K562 (cell line): Measurements from ENCODE around the gene FA2H. TPM values are rescaled to one million over a fixed set of nuclear protein-coding genes. Genes with fewer than 3 reads are reported as not detected.

Source experiments
- ATAC-seq: fragments of 200-7000 bp; cut with Tn5 transposase; 3 replicates; pipeline ENCODE4 v1.9.1; 2020; ENCODE audit warnings: moderate library complexity
- BruUV-seq: library from RNA; stranded (reverse); fragments of 400-500 nt; replicated peaks from 2 replicates; lab custom pipeline; 2021; lab: Mats Ljungman, UMichigan
- CTCF ChIA-PET: fragments of 300-600 bp; formaldehyde crosslinking; extraction: SDS; loops from one replicate; lab custom pipeline; 2021; ENCODE audit warnings: low intra/inter-chr PET ratio; lab: Yijun Ruan, JAX
- POLR2A ChIA-PET: fragments of 300-600, 350-650 bp; sonication (Branson Sonifier 250); formaldehyde crosslinking; extraction: SDS; loops from one replicate; lab custom pipeline; 2021; ENCODE audit warnings: antibody characterized with exemption, inconsistent platforms; lab: Yijun Ruan, JAX
- DNase-seq, 4 experiments: peaks; one replicate each; pipeline versions ENCODE4 v3.0.0 to v3.0.0-alpha.2; 2011 to 2018; ENCODE audit warnings: low spot score in 3 of 4, mixed read lengths in 3 of 4; ENCODE audit errors: extremely low read depth in 1 of 4
- FAIRE-seq: peaks from 2 replicates; lab custom pipeline; 2011; peaks lifted over from hg19 to GRCh38; lab: Jason Lieb, UNC
- H2AFZ ChIP-seq: 2 replicates; pipeline ENCODE4 v1.6.0; 2011; ENCODE audit warnings: low read depth, low read length, control low read depth, inconsistent platforms
- H3K27ac ChIP-seq: fragments of 200-600 bp; 3 replicates; pipeline ENCODE4 v1.8.0; 2011; ENCODE audit warnings: low read depth, mild to moderate bottlenecking, control low read depth, inconsistent platforms, low read length, moderate library complexity, mixed read lengths; ENCODE audit errors: extremely low read depth
- H3K27me3 ChIP-seq, 2 experiments: fragments of 300-600 bp in 1 of 2; 2 replicates in 1 of 2; 3 replicates in 1 of 2; pipeline versions ENCODE4 v1.6.0 to v1.8.0; 2011; ENCODE audit warnings: inconsistent platforms in 2 of 2, low read length in 2 of 2, mild to moderate bottlenecking in 1 of 2, mixed read lengths in 1 of 2, moderate library complexity in 1 of 2; ENCODE audit not compliant: control insufficient read depth in 2 of 2, insufficient read depth in 2 of 2
- H3K36me3 ChIP-seq: fragments of 300-600 bp; 3 replicates; pipeline ENCODE4 v1.8.0; 2011; ENCODE audit warnings: mild to moderate bottlenecking, low read length, inconsistent platforms; ENCODE audit not compliant: control insufficient read depth, insufficient read depth
- H3K4me1 ChIP-seq, 2 experiments: fragments of 200-600 bp in 1 of 2; replicated peaks in 1 of 2; 2 replicates in 1 of 2; 3 replicates in 1 of 2; pipeline versions ENCODE4 v1.5.1 to v1.8.0; 2011; ENCODE audit warnings: inconsistent platforms in 2 of 2, low read length in 2 of 2, mild to moderate bottlenecking in 1 of 2, mixed read lengths in 1 of 2, moderate library complexity in 1 of 2; ENCODE audit not compliant: control insufficient read depth in 2 of 2, insufficient read depth in 2 of 2
- H3K4me2 ChIP-seq: 2 replicates; pipeline ENCODE4 v1.6.1; 2011; ENCODE audit warnings: low read length, control low read depth, inconsistent platforms, mixed read lengths; ENCODE audit not compliant: insufficient read depth
- H3K4me3 ChIP-seq: fragments of 200-600 bp; sonication (generic), shearing (Covaris generic); 2 replicates; pipeline ENCODE4 v1.5.1; 2016; ENCODE audit warnings: control low read depth, inconsistent platforms
- H3K79me2 ChIP-seq: fragments of 200-600 bp; 3 replicates; pipeline ENCODE4 v1.8.0; 2011; ENCODE audit warnings: low read length, inconsistent platforms; ENCODE audit not compliant: control insufficient read depth, insufficient read depth
- H3K9ac ChIP-seq, 2 experiments: 2 replicates each; pipeline versions ENCODE4 v1.6.0 to v1.6.1; 2011; ENCODE audit warnings: low read depth in 2 of 2, low read length in 2 of 2, control low read depth in 1 of 2, inconsistent platforms in 1 of 2, mild to moderate bottlenecking in 1 of 2, mixed read lengths in 1 of 2; ENCODE audit not compliant: insufficient read depth in 1 of 2
- H3K9me1 ChIP-seq: one replicate; pipeline ENCODE4 v1.6.0; 2011; ENCODE audit warnings: inconsistent platforms, mild to moderate bottlenecking, low read length, moderate library complexity; ENCODE audit not compliant: control insufficient read depth, insufficient read depth
- H3K9me3 ChIP-seq: replicated peaks from 2 replicates; pipeline ENCODE4 v1.5.1; 2011; ENCODE audit warnings: low read depth, low read length, inconsistent platforms; ENCODE audit not compliant: control insufficient read depth, insufficient read depth
- H4K20me1 ChIP-seq: replicated peaks from 2 replicates; pipeline ENCODE4 v1.6.1; 2011; ENCODE audit warnings: low read length, inconsistent platforms, mixed read lengths; ENCODE audit not compliant: control insufficient read depth, insufficient read depth
- E2F3 ChIP-seq: fragments of 250-450 bp; sonication (Bioruptor Pico); IDR thresholded peaks from 2 replicates; pipeline ENCODE4 v1.4.0; 2020; ENCODE audit warnings: mild to moderate bottlenecking
- HEY1 ChIP-seq: fragments of 250-450 bp; sonication (Bioruptor Pico); IDR thresholded peaks from 2 replicates; pipeline ENCODE4 v1.5.0; 2020; ENCODE audit warnings: mild to moderate bottlenecking, moderate library complexity, borderline replicate concordance
- HMG20B ChIP-seq: fragments of 250-450 bp; sonication (Bioruptor Pico); IDR thresholded peaks from 2 replicates; pipeline ENCODE4 v1.5.0; 2021; ENCODE audit warnings: mild to moderate bottlenecking
- IRF2 ChIP-seq: sonication (generic); formaldehyde crosslinking; IDR thresholded peaks from 2 replicates; pipeline ENCODE4 v1.8.1; 2022; ENCODE audit warnings: mild to moderate bottlenecking, missing genetic modification reagents
- KAT8 ChIP-seq: fragments of 450-650 bp; IDR thresholded peaks from 2 replicates; pipeline ENCODE4 v1.6.1; 2016; ENCODE audit warnings: low read depth, mild to moderate bottlenecking
- NCOA6 ChIP-seq: fragments of 450-650 bp; IDR thresholded peaks from 2 replicates; pipeline ENCODE4 v1.6.1; 2017; ENCODE audit warnings: mild to moderate bottlenecking
- NRF1 ChIP-seq, 2 experiments: fragments of 450-650 bp; IDR thresholded peaks in 1 of 2; conservative IDR thresholded peaks in 1 of 2; 2 replicates each; pipeline ENCODE4 v1.6.1; 2014; ENCODE audit warnings: mild to moderate bottlenecking in 2 of 2
- SMAD2 ChIP-seq: fragments of 150-350 bp; IDR thresholded peaks from 2 replicates; pipeline ENCODE4 v1.6.1; 2014; ENCODE audit warnings: low read depth, mild to moderate bottlenecking, low read length
- ZNF24 ChIP-seq: fragments of 450-650 bp; IDR thresholded peaks from 2 replicates; pipeline ENCODE4 v1.6.1; 2016
- ZNF551 ChIP-seq: fragments of 250-450 bp; sonication (Bioruptor Pico); IDR thresholded peaks from 2 replicates; pipeline ENCODE4 v1.5.0; 2021; ENCODE audit warnings: mild to moderate bottlenecking, moderate library complexity
- WGBS: fragments of 100-300 bp; shearing (Covaris generic); methylation state at CpG from one replicate; pipeline ENCODE4 v1.1.6; 2016; ENCODE audit warnings: low coverage, mixed read lengths; ENCODE audit not compliant: insufficient coverage; ENCODE audit errors: missing lambda C conversion rate; 5-methylcytosine and 5-hydroxymethylcytosine counted together
- in situ Hi-C: fragments of 300-500 bp; cut with MboI; formaldehyde crosslinking; loops from 4 replicates; pipeline ENCODE4 v1.15.0; 2018; ENCODE audit warnings: inconsistent platforms, mixed read lengths
- intact Hi-C: fragments of 100-400 bp; cut with micrococcal nuclease; formaldehyde crosslinking; loops from 2 replicates; pipeline ENCODE4 v1.14.2; 2022
- polyA plus RNA-seq, 8 experiments: library from polyadenylated mRNA; depleted of rRNA in 4 of 8; stranded (reverse) in 5 of 8; unstranded in 3 of 8; fragments of >200 nt; fragmentation: Nextera tagmentation in 2 of 8; fragmentation: Illumina TruSeq in 1 of 8; extraction: Ambion mirVana in 2 of 8; extraction: Trizol in 1 of 8; gene quantifications; 2 replicates each; pipeline versions ENCODE4 v1.2.1 to v1.2.3, GENCODE V29; 2011 to 2014; ENCODE audit warnings: inconsistent platforms in 1 of 8, missing spikeins in 1 of 8
- total RNA-seq, 7 experiments: library from RNA; depleted of rRNA in 6 of 7; stranded (reverse); fragments of >200 nt in 6 of 7; fragmentation: Illumina TruSeq in 2 of 7; extraction: Trizol in 2 of 7; gene quantifications; 2 replicates each; pipeline versions ENCODE4 v1.2.1 to v1.2.3, GENCODE V29; 2011 to 2021; ENCODE audit warnings: low replicate concordance in 1 of 7
- TF ChIP-seq, protein P1 (sequence below): sonication (generic); formaldehyde crosslinking; IDR thresholded peaks from 2 replicates; pipeline ENCODE4 v1.8.1; 2023; ENCODE audit warnings: mild to moderate bottlenecking, missing genetic modification reagents
- TF ChIP-seq, protein P2 (sequence below): fragments of 200-400 bp; formaldehyde crosslinking; IDR thresholded peaks from 2 replicates; pipeline ENCODE4 v1.6.1; 2017; ENCODE audit warnings: mild to moderate bottlenecking, low read depth, low read length, moderate library complexity
- TF ChIP-seq, protein P3 (sequence below): fragments of 250-450 bp; sonication (Bioruptor Pico); IDR thresholded peaks from 2 replicates; pipeline ENCODE4 v1.6.1; 2021; ENCODE audit warnings: mild to moderate bottlenecking
- TF ChIP-seq, protein P4 (sequence below): fragments of 250-450 bp; sonication (Bioruptor Pico); IDR thresholded peaks from 2 replicates; pipeline ENCODE4 v1.5.1; 2021; ENCODE audit warnings: mild to moderate bottlenecking
- TF ChIP-seq, protein P5 (sequence below): fragments of 450-650 bp; IDR thresholded peaks from 2 replicates; pipeline ENCODE4 v1.6.1; 2016; ENCODE audit warnings: borderline replicate concordance

The FA2H gene
- total and polyA plus RNA-seq, 9 of the 15 experiments (the other 6 are each of a cell fraction or from before 2014, with no cell fraction given) = not detected

DNA sequence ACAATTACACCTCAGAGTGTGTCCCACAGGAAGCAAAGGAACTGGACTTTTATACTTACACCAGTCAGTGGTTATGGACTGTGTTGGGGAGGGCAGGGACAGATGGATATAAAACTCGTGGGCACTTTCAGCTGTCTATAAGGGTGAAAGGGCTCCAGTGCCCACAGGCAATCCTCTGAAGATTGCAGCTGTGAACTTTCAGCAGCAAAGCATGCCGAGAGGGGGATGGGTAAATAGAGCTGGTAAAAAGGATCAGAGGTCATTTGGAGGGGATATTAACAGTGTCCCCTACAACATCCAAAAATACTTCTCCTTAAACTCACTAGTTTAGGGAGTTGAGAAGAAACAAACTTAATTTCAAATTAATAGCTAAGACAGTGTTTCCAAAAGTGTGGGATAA, 94.6 kb downstream of the FA2H start:
- DNase-seq (no peak), ATAC-seq (no peak), FAIRE-seq (no peak)
- Histone ChIP-seq H3K27ac (no peak overlapping the region), H4K20me1 (no peaks in the 10 kb centered on the region), H3K4me1 (peaks cover 0 to 6% of the 10 kb centered on the region in 2 experiments; a peak in 1 of 5 replicates), H3K9ac (no peak overlapping the region), H3K9me1 (no peaks in the 10 kb centered on the region), H3K9me3 (no peaks in the 10 kb centered on the region), H3K4me3 (no peak overlapping the region), H3K79me2 (no peaks in the 10 kb centered on the region), H2AFZ (no peak overlapping the region), H3K4me2 (no peak overlapping the region), H3K27me3 (peaks cover 0 to 5% of the 10 kb centered on the region in 2 experiments; a peak in 2 of 5 replicates), H3K36me3 (no peaks in the 10 kb centered on the region)
- CTCF ChIA-PET = interaction anchor here (0.5 kb wide), 1 partner anchor 1210 kb away, joined by 3 read pairs; no protein-coding TSS in a partner anchor
- no TSS peak for BruUV-seq
- POLR2A ChIA-PET = interaction anchor here (0.7 to 3.0 kb wide), 4 partner anchors 11 to 40 kb away, joined by 3 to 26 read pairs (median 8); partner anchors contain the start of gene RFWD3
- 3% methylated on average over 2 of the region's 2 CpGs for WGBS
- intact Hi-C loops (no loop called here), in situ Hi-C loops (no loop called here)
- TF ChIP-seq HMG20B (CRISPR knock-in tag) = no peak
- no peak for TF ChIP-seq NRF1 (conservative IDR thresholded peaks at IDR 0.05 in 1 of 2, IDR thresholded peaks at IDR 0.05 in 1 of 2)
- TF ChIP-seq E2F3 (CRISPR knock-in tag) = no peak
- TF ChIP-seq, protein P1, sequence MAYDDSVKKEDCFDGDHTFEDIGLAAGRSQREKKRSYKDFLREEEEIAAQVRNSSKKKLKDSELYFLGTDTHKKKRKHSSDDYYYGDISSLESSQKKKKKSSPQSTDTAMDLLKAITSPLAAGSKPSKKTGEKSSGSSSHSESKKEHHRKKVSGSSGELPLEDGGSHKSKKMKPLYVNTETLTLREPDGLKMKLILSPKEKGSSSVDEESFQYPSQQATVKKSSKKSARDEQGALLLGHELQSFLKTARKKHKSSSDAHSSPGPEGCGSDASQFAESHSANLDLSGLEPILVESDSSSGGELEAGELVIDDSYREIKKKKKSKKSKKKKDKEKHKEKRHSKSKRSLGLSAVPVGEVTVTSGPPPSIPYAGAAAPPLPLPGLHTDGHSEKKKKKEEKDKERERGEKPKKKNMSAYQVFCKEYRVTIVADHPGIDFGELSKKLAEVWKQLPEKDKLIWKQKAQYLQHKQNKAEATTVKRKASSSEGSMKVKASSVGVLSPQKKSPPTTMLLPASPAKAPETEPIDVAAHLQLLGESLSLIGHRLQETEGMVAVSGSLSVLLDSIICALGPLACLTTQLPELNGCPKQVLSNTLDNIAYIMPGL = no peak
- no peak for TF ChIP-seq NCOA6
- TF ChIP-seq, protein P2, sequence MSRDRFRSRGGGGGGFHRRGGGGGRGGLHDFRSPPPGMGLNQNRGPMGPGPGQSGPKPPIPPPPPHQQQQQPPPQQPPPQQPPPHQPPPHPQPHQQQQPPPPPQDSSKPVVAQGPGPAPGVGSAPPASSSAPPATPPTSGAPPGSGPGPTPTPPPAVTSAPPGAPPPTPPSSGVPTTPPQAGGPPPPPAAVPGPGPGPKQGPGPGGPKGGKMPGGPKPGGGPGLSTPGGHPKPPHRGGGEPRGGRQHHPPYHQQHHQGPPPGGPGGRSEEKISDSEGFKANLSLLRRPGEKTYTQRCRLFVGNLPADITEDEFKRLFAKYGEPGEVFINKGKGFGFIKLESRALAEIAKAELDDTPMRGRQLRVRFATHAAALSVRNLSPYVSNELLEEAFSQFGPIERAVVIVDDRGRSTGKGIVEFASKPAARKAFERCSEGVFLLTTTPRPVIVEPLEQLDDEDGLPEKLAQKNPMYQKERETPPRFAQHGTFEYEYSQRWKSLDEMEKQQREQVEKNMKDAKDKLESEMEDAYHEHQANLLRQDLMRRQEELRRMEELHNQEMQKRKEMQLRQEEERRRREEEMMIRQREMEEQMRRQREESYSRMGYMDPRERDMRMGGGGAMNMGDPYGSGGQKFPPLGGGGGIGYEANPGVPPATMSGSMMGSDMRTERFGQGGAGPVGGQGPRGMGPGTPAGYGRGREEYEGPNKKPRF = no peak
- no peak for TF ChIP-seq KAT8
- no peak for TF ChIP-seq ZNF551 (CRISPR knock-in tag)
- TF ChIP-seq HEY1 = no peak
- TF ChIP-seq IRF2 (CRISPR knock-in tag) = no peak
- no peak for TF ChIP-seq ZNF24
- TF ChIP-seq, protein P3, sequence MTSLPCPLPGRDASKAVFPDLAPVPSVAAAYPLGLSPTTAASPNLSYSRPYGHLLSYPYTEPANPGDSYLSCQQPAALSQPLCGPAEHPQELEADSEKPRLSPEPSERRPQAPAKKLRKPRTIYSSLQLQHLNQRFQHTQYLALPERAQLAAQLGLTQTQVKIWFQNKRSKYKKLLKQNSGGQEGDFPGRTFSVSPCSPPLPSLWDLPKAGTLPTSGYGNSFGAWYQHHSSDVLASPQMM (CRISPR knock-in tag) = no peak
- TF ChIP-seq, protein P4, sequence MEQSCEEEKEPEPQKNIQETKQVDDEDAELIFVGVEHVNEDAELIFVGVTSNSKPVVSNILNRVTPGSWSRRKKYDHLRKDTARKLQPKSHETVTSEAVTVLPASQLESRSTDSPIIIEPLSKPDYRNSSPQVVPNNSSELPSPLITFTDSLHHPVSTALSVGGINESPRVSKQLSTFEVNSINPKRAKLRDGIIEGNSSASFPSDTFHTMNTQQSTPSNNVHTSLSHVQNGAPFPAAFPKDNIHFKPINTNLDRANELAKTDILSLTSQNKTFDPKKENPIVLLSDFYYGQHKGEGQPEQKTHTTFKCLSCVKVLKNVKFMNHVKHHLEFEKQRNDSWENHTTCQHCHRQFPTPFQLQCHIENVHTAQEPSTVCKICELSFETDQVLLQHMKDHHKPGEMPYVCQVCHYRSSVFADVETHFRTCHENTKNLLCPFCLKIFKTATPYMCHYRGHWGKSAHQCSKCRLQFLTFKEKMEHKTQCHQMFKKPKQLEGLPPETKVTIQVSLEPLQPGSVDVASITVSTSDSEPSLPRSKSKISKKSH = no peak
- no peak for TF ChIP-seq SMAD2
- TF ChIP-seq, protein P5, sequence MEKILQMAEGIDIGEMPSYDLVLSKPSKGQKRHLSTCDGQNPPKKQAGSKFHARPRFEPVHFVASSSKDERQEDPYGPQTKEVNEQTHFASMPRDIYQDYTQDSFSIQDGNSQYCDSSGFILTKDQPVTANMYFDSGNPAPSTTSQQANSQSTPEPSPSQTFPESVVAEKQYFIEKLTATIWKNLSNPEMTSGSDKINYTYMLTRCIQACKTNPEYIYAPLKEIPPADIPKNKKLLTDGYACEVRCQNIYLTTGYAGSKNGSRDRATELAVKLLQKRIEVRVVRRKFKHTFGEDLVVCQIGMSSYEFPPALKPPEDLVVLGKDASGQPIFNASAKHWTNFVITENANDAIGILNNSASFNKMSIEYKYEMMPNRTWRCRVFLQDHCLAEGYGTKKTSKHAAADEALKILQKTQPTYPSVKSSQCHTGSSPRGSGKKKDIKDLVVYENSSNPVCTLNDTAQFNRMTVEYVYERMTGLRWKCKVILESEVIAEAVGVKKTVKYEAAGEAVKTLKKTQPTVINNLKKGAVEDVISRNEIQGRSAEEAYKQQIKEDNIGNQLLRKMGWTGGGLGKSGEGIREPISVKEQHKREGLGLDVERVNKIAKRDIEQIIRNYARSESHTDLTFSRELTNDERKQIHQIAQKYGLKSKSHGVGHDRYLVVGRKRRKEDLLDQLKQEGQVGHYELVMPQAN = no peak
